GM18868 (cell line): ENCODE data around the gene ZKSCAN1.

Experiments
- ATAC-seq: cut with Tn5 transposase; IDR thresholded peaks from one replicate; pipeline ENCODE4 v1.9.1; 2021; ENCODE audit warnings: mild to moderate bottlenecking, moderate library complexity; ENCODE audit not compliant: unreplicated experiment

Gene ZKSCAN1

DNA sequence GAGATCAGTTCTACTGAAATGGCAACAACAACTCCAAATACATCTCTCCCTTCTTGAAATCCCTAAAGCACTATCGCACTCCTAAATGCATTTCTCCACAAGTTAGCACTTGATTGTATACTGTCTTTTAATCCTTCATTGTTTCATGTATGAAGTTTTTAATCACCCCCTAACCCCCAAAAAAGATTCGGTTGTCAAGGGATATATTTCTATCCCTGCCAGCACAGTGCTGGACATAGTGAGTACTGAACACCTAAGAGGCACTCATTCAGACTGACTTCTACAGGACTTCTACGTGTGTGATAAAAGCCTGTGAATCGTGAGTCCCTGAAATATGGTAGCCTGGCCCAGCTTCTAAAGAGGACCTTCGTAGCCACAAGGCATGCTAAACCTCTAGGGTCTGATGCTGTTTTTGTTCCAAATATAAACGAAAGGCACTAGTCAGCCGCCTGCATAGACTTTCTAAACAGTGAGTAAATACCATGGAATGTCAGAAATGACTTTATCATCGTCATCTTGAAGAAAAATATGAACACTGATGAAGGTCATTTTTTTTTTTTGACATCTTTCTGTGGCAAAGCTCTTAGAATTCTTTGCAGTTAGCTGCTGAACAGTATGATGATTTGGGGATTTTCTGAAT lies 19.6 kb downstream of the ZKSCAN1 start:
- ATAC-seq: no peak

DNA sequence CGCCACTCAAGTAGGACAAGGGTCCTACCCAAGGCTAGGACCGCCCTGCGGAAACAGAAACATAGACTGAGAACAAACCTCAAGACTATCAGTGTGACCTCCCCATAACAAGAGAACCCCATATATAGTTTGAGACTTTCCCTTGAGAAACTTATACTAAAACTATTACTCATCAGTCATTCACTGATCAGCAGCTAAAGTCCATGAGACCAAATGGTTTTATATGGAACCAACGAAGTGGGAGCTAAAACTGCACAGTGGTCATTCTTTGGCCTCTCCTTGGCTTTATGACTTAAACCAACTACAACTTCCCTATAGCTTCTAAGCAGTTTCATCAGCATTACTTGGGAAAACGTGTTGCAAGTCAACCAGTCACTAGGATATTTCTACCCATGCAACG lies 20.5 kb downstream of the ZKSCAN1 start:
- ATAC-seq: no peak

DNA sequence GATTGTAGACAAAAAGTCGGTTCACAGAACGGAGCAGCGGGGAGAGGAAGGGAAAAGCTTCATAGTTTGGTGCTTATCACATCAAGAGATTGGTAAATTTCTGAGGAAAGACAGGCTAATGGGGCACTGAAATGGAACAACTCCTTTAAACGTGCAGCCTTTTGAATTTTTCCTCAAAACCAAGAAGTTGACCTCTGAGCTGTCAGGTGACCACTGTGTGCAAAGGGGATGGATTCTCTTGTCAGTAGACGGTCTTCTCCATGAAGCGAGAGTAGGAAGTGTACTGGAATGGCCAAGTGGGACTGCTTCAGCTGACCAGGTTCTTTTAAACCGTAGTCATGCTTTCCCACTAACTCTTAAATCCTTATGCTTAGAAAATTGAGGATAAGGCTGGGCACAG lies 22.9 kb downstream of the ZKSCAN1 start:
- no peak for ATAC-seq

DNA sequence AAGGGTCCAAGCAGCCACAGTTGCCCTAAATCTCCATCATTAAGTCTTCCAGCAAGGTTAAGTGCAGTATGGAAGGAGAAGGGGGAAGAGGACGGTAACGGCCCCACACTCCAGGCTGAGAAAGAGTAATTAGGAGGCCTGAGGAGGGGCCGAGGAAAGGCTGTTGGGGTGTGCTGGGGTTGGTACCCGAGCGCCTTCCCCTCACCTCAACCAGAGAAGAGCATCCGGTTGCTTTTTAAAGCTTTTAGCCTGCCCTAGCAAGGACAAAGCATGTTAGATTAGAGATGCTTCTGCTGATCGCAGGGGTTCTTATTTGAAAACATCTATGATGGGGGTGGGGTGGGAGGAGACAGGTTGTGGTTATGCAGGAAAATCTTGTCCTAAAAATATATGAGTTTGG lies 25.2 kb downstream of the ZKSCAN1 start:
- no peak for ATAC-seq

DNA sequence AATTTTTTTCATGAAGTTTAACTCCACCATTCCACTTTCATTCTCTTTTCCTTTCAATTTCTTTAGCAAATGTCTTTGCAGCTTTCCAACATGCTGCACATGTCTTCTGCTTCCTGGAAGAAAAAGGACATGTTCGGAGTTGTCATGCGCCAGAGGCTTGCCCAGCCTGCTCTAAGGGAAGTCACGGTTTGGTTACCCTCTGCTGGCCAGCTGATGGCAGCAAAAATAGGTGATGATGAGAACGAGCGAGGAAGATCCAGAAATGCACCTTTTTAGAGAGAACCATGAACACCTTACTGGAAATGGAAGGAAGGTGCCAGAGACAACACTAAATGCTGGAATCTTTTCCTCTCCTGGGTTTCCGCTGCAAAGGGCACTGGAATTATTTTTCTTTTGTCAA lies 29.3 kb downstream of the ZKSCAN1 start:
- no peak for ATAC-seq

DNA sequence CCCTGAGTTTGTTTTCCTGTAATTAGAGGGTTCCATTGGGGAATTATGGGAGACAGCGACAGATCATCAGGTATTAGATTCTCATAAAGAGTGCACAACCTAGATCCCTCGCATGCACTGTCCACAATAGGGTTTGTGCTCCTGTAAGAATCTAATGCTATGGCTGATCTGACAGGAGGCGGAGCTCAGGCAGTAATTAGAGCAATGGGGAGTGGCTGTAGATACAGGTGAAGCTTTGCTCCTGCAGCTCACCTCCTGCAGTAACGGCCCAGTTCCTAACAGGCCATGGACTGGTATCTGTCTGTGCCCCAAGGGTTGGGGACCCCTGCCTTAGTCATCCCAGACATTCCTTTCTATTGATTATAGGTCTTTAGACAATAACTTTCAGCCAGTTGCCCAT lies 33.3 kb downstream of the ZKSCAN1 start:
- no peak for ATAC-seq

DNA sequence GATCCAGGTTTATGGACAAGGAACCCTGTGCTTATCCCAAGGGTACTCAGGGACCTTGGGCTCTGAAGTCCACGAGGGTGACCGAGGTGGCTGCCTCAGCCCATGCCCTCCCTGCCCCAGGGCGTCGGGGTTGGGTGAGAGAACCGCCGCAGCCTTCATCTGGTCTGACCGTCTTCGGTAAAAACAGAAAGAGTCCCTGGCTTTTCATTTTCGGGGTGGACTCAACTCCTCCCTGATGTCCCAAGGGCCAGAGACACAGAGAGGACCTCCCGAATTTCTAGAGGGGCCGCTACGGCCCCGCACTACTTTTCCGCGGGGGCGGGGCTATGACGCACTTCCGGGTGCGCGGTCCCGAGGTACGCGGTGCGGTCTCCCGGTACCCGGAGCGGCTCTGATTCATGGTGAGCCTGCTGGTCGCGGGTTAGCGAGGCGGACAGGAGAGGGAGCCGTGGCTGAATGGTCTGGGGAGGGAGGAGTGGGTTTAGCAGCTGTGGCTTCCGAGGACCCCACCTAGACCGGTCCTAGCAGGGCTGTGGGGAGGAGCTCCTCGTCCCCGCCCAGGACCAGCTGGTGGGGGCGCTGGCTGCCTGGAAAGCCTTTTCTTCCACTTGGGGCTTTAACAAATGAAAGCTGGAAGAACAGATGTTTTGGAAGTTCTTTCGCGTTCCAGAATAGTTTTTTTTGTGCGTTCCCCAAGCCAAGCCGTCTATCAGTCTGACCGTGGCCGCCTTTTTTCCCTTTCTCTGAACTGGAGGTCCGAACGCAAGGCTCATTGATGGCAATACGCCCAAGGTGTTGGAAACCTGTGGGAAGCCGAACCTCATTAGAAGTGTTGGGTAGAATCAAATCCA lies 34.3 kb downstream of the ZKSCAN1 start, which contains the start of gene ZSCAN21:
Gene ZSCAN21 (plus strand): TSS at position 334 of the 851 bp plus-strand sequence. CDS start 7,233 bp downstream, outside the sequence.
- ATAC-seq: peak; percentile 94

DNA sequence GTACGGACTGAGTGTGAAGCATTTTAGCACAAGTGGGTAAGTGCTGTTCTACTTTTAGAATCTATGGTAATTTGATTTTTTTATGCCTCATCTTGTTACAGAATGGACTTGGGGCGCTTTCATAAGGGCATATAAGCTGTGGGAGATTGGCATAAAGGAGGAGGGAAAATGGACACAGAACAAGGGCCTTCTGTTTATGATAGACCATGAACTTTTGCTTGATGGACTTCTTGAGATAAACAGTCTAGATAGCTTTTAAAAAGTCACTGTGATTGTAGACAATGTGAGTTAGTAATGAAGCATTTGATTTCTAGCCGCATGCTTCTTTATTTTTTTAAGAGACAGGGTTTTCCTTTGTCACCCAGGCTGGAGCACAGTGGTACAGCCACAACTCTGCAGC lies 36.2 kb downstream of the ZKSCAN1 start:
- no peak for ATAC-seq

DNA sequence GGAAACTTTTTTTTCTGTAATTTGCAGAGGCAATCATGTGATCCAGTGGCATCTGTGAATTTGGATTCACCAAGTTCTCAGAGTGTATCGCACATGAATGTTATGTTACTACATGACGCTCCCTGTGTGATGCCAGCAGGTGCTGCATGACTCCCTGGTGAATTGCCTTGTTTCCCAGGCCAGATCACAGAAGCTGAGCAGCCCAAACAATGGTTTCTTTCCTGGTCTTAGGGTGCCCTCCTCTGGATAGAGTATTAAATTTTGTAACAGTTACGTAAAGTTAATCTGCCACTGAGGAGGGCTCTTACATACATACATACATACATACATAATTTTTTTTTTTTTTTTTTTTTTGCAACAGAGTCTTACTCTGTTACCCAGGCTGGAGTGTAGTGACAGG lies 37.8 kb downstream of the ZKSCAN1 start:
- no peak for ATAC-seq

DNA sequence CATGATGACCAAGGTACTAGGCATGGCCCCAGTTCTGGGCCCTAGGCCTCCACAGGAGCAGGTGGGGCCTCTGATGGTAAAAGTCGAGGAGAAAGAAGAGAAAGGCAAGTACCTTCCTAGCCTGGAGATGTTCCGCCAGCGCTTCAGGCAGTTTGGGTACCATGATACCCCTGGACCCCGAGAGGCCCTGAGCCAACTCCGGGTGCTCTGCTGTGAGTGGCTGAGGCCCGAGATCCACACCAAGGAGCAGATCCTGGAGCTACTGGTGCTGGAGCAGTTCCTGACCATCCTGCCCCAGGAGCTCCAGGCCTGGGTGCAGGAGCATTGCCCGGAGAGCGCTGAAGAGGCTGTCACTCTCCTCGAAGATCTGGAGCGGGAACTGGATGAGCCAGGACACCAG lies 41.6 kb downstream of the ZKSCAN1 start:
- no peak for ATAC-seq

DNA sequence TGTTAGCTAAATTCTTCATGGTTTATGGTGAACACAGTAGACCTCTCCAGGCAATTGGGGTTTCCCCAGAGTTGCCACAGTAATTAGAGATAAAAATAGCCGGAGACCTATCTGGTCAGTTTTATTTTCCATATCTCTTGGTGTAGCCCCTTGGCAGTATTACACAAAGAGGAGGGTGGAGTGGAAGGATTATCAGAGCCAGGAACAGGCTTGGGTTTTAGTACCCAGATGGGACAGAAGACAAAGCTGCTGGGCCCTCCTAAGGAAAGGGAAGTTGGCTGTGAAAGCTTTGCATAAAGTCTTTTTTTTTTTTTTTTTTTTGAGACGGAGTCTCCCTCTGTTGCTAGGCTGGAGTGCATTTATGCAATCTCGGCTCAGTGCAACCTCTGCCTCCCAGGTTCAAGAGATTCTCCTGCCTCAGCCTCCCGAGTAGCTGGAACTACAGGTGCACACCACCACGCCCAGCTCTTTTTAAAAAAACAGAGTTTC lies 43.9 kb downstream of the ZKSCAN1 start:
- no peak for ATAC-seq

DNA sequence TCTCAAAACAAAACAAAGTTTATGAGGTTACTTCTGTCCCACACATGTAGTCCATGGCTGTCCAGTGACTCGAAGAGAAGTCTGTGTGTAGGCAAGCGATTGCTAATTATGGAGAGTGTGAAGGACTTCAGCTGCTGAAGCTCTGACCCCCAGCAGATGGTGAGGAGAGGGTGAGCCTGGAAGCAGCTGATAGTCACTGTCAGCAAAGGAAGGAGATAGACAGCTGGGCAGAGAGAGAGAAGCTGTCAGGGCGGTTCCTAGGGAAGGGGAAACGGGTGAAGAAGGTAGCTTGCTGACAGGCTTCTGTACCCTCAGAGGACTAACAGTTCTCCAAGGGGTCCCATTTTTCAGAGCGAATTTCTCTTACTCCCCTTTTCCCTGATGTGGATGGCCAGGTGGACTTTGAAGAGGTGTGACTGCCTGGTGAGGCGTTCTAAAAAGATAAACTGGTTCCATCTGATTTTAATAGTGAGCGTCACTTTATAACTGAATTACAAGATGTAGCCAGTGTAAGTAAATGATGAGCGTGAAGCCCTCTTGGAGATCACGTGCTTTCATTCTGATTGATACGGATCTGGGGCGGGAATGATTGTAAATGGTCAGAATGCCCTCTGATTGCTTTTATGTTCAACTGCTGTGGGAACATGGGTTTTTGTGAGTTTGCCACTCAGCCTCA lies 46.3 kb downstream of the ZKSCAN1 start:
- ATAC-seq: no peak

DNA sequence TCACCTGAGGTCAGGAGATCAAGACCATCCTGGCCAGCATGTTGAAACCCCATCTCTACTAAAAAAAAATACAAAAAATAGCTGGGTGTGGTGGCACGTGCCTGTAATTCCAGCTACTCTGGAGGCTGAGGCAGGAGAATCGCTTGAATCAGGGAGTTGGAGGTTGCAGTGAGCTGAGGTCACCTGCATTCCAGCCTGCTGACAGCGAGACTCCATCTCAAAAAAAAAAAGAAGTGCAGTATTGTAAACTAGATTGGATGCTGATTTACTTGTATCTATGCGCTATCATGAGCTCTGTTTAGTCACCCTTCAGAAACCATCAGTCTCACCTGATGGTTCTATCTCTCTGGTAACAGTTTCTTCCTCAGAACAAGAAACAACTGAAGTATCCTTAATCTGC lies 48.0 kb downstream of the ZKSCAN1 start:
- ATAC-seq: no peak

DNA sequence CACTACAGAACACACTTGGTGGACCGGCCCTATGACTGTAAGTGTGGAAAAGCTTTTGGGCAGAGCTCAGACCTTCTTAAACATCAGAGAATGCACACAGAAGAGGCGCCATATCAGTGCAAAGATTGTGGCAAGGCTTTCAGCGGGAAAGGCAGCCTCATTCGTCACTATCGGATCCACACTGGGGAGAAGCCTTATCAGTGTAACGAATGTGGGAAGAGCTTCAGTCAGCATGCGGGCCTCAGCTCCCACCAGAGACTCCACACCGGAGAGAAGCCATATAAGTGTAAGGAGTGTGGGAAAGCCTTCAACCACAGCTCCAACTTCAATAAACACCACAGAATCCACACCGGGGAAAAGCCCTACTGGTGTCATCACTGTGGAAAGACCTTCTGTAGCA lies 48.8 kb downstream of the ZKSCAN1 start:
- no peak for ATAC-seq

DNA sequence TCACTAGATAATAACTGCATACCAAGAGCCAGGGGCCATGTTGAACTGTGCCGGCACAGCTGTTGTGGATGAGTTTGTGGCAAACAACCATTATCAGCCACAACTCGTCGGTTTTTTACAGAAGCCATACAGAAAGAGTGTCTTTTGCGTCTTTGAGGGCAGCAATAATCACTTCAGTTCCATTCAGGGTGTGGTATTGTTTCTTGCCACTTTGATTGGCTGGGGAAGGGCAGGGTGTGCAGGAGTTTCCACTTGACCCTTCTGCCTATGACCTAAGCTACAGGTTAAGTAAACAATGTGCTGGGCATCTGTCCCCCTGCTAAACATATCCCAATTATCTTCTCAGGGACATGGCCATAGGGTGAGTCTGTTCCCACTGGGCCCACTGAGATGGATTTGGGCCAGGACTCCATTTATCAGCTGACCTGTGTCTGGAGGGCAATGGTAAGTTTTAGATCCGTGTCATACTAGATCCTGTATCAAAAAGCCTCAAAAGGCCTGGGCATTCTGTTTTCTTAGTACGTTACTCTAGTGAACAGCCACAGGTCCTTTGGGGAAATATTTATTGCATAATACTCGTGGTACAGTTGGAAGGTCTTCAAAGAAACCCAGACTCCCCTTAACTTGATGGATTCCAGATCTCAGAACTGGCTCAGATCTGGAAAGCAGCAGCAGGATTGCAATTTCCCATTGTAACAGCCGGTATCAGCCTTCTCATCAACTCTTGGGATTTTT lies 50.2 kb downstream of the ZKSCAN1 start:
- no peak for ATAC-seq

DNA sequence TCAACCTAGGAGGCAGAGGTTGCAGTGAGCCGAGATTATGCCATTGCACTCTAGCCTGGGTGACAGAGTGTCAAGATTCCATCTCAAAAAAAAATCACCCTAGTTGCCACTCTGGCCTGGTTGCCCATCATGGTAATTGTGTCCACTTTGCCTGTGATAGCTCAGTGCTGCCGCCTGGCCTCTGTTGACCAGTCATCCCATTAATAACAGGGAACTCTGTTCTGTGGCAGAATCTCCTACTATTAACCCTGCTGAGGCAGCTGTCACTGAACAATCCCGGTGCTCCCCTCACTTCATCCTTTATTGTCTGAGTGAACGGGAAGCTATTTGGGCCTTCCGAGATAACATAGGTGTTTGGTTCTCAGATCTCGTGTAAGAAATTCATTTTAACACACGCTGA lies 51.6 kb downstream of the ZKSCAN1 start:
- ATAC-seq: no peak

DNA sequence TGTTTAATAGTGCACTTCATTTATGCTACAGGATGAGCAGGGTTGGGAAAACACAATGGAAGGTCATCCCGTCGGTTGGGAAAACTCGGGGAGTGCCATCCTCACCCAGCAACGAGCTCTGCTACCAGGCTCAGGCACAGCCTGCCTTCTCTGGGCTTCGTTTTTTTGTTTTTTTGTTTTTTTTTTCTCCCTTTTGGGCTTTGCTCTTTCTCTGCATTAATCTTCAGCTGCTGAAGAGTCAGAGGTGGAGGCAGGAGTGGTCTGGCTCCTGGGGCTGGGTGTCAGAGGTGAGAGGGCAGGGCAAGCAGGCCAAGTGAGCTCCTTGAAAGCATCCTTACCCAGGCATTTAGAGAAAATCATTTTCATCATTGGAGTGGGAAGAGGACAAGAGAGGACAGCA lies 54.6 kb downstream of the ZKSCAN1 start:
- no peak for ATAC-seq

DNA sequence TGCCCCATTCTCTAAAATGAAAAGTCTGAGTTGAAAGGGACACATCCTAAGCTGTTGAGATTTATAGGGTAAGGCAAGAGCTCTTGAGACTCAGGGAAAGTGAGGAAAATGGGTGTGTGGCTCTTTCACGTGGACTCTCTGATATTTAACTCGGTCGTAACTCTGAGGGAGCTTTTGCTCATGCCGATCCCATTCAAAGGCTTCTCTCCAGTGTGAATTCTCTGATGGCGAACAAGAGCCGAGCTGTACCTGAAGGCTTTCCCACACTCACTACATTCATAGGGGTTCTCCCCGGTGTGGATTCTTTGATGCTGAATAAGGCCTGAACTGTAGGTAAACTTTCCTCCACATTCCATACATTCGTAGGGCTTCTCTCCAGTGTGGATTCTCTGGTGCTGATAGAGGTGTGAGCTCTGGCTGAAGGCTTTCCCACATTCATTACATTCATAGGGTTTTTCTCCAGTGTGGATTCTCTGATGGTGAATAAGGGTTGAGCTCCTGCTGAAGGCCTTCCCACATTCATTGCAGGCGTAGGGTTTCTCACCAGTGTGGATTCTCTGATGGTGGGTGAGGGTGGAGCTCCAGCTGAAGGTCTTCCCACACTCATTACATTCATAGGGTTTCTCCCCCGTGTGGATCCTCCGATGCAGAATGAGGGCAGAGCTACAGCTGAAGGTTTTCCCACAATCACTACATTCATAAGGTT lies 55.8 kb downstream of the ZKSCAN1 start:
- no peak for ATAC-seq

DNA sequence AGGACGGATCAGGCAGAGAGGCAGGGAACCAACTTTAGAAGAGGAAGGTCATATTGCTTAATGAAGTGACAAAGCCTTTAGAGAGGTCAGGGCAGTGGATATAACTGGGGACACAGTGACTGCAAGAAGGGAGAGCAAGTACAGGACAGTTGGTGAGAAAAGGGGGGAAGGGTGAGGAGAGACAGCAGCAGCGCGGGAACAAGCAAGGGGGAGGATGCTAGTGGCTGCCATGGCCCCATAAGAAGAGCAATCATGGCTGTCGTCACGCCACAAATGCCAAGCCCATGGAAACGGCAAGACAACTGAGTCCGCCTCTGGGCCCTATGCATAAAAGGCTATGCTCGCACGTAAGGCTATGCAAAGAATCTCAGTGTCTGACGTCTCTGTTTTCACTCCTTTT lies 57.1 kb downstream of the ZKSCAN1 start:
- no peak for ATAC-seq

DNA sequence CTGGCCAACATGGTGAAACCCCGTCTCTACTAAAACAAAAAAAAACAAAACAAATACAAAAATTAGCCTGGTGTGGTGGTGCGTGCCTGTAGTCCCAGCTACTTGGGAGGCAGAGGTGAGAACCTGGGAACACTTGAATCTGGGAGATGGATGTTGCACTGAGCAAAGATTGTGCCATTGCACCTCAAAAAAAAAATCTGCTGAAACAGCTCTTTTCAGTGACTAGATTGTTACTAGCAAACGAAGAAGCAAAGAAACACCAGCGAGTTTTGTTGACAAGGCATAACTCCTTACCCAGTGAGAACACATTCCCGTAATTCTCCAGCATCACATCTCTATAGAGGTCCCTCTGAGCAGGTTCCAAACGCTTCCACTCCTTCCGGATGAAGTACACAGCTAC lies 59.4 kb downstream of the ZKSCAN1 start:
- no peak for ATAC-seq
